Stimulated activated CD4-positive, alpha-beta T cell treated with anti-CD3 and anti-CD28 coated beads, TNF-alpha, amount 100 ng/mL, for 48 hours (primary cell): ENCODE measurements around the gene S1PR2.
"Not testable (repeated sequence)": the region's sequence is repeated elsewhere in the genome, so short reads cannot be mapped to it uniquely, and the experiment has no call there.

Source experiments
- DNase-seq, 3 donors: peaks; one replicate each; pipeline ENCODE4 v3.0.0-alpha.2; 2020; ENCODE audit warnings: low read depth in 3 of 3

S1PR2 gene

GRCh38 chr19:10254244-10254643, 23.1 kb upstream of the S1PR2 start:
- no peak for DNase-seq

DNA sequence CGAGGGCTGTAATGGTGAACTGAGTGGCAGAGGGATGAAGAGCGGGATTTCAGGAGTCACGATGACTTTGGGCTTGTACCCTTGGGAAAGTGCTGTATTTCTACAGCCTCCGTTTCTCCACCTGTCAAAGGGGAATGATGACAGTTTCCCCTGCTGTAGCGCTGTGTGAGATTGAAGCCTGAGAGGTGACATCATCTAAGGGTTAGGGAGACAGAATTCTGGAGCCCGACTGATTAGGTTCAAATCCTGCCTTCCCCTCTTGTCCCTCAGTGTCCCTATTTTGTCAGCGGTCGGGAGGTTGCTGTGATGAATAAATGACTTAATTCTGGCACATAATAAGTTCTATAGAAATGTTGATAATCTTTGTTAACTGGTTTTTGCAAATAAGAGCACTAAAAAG, 21.6 kb upstream of the S1PR2 start:
- no peak for DNase-seq

DNA sequence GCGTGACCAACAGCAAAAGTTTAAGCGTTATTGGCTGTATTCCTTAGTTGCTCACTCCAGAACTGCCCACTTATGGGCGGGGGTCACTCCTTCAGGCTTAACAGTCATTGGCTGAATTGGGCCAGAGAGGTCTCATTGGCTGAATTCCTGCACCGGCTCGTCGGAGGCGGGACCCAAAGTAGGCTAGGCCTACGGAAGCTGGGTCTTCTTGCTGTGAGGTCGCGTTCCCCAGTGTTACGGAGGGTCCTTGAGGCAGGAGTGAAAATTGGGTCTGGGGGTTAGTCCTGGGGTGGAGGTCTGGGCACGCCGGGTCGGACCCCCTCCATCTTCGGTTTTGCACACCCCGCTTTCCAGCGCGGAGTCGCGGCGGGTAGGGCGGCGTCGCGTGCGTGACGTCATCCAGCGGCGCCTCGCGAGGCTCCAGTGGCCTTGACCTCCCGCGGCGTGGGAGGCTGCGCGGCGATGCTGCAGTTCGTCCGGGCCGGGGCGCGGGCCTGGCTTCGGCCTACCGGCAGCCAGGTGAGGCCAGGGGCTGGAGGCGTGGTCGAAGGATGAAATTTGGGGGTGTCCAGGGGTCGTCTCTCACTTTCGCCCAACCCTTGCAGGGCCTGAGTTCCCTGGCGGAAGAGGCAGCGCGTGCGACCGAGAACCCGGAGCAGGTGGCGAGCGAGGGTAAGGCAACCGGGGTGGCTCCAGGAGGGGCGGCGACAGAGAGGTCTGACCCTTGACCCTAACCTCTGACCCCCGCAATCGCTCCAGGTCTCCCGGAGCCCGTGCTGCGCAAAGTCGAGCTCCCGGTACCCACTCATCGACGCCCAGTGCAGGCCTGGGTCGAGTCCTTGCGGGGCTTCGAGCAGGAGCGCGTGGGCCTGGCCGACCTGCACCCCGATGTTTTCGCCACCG, 20.9 kb upstream of the S1PR2 start, which contains the start of gene MRPL4:
TSS of gene MRPL4 (plus strand) at position 423 of the 903 bp plus-strand sequence. CDS start at position 463, 40 bp downstream.
- peak; percentile 87 to 94 (median 94) for DNase-seq

DNA sequence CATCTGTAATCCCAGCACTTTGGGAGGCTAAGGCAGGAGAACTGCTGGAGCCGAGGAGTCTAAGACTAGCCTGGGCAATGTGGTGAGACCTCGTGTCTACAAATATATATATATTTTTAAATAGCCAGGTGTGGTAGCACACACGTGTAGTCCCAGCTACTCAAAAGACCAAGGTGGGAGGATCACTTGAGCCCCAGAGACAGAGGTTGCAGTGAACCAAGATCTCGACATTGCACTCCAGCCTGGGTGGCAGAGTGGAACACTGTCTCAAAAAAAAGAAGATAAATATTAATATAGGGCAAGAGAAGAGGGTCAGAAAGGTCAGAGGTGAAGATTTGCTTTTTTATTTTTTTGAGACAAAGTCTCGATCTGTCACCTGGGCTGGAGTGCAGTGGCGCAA, 15.4 kb upstream of the S1PR2 start:
- no peak for DNase-seq

DNA sequence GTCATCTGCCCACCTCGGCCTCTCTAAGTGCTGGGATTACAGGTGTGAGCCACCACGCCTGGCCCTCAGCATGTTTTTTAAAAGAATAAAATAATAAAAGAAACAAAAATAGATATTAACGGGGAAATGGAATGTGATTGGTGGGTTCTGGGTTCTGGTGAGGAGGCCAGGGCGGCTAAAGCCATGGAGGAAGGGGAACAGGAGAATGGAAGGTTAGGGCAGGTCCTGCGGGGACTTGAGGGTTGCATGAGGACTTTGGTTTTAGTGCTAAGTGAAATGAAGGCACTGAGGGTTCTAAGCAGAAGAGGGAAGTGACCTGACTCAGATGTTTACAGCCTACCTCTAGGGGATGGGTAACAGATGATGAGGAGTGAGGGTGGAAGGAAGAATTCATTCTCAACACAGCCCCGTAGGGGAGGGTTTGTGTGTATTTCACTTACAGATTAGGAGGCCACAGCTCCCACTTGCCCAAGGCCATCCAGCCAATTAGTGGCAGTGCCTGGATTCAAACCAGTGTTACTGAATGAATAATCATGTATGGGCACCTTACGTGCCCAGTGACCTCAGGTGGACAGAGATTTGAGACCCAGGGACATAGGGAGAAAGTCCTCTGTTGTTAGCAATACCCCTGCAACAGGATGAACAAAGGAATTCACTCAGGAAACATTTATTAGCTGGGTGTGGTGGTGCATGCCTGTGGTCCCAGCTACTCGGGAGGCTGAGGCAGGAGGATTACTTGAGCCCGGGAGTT, 14.2 kb upstream of the S1PR2 start:
- no peak for DNase-seq

DNA sequence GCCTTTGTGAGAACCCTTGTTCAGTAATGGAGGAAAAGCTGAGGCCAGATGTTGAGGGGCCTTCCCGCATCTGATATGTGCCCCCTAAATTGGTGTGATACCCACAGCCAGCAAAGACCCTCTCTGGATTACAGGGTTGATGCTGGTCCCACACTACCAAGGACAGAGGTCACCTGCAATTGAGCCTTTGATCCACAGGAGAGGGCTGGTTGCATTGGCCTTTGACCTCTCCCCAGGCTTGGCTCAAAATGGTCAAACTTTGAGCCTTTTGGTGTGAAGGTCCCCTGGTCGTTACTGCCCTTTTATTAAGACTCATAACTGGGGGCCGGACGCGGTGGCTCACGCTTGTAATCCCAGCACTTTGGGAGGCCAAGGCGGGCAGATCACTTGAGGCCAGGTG, 12.5 kb upstream of the S1PR2 start:
- DNase-seq = no peak

DNA sequence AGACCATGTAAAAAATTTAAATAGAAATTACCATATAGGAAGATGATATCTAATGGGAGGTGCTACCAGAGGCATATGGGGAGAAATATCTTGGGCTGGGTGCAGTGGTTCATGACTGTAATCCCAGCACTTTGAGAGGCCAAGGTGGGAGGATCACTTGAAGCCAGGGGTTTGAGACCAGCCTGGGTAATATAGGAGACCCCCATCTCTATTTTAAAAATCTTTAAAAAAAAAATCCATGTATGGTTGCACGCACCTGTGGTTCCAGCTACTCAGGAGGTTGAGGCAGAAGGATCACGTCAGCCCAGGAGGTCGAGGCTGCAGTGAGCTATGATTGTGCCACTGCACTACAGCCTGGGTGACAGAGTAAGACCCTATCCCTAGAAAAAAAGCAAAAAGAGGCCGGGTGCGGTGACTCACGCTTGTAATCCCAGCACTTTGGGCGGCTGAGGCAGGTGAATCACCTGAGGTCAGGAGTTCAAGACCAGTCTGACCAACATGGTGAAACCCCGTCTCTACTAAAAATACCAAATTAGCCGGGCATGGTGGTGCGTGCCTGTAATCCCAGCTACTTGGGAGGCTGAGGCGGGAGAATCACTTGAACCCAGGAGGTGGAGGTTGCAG, 10.8 kb upstream of the S1PR2 start:
- not testable (repeated sequence) for DNase-seq

DNA sequence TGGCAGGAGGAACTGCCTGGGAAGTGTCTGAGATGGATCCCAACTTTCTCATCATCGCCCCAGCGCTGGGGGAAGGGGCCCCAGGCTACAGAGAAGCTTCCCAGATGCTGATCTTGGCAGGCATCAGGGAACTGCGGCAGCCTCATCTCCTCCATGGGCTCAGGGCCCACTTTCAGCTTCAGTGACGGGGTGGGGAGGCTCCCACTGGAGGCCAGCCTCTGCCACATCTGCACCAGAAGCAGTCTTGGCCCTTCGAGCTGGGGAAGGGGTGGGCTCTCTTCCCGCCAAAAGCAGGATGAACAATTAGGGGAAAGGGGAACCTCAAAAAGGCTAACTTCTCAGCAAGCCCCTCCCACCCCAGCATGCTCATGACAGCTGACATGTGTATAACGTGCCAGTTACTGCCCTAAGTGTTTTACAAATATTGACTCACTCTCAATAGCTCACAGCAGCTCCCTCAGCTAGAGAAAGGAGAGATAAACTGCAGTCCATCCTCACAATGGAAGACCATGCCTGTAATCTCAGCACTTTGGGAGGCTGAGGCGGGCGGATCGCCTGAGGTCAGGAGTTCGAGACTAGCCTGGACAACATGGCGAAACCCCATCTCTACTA, 7.1 kb upstream of the S1PR2 start:
- DNase-seq = no peak

DNA sequence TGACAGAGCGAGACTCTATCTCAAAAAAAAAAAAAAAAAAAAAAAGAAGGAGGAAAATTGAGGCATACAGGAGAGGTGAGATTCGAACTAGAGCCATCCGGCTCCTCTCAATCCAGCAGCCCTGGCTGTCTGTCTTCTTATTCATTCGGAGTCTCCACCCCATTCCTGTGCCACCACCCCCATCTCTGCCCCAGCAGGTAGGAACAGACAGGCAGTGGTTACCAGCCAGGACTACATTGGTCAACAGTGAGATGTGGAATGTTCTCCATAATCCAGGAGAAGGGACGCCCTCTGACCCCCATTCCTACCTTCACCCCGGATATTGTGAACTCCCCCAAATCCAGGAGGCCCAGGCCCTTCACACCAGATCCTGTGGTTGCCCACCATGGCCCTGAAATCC, 6.6 kb upstream of the S1PR2 start:
- DNase-seq = no peak

GRCh38 chr19:10235409-10235808, 4.3 kb upstream of the S1PR2 start:
- DNase-seq = not testable (repeated sequence)

GRCh38 chr19:10235003-10235402, 3.9 kb upstream of the S1PR2 start:
- no peak for DNase-seq

DNA sequence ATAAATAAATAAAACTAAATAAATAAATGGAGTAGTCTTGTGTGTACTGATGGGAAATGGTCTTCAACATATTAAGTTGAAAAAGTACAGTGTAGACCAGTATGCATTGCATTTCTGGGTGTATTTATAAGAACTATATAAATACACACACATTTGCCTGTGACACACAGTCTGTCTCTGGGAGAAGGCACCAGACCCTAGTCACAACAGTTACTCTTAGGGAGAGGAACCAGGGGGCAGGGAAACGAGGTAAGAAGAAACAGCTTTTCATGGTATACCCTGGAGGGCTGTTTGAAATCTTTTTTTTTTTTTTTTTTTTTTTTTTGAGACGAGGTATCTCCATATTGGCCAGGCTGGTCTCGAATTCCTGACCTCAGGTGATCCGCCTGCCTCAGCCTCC, 2.8 kb upstream of the S1PR2 start:
- DNase-seq = no peak

DNA sequence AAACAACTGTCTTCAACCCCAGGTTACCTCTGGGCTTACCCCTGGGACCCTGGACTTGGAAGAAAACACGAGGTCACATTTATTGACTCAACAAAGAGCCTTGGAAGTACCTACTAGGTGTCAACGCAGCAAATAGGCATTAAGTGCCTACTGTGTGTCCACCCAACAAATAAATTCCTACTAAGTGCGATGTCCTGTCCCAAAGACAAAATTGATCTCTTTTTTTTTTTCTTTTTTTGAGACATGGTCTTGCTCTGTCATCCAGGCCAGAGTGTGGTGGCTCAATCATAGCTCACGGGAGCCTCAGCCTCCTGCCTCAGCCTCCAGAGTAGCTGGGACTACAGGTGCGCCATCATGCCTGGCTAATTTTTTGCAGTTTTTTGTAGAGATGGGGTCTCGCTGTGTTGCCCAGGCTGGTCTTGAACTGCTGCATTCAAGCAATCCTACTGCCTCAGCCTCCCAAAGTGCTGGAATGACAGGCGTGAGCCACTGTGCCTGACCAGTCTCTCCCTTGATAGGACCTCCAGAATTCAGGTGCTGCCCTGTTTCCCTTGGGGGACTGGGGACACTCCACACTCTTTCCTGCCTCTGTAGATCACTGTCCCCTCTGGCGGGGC, 589 bp upstream of the S1PR2 start:
- DNase-seq = no peak

GRCh38 chr19:10230173-10230860, 814 bp downstream of the S1PR2 start:
- DNase-seq = peak in 1 of 3 donors; percentile 38

DNA sequence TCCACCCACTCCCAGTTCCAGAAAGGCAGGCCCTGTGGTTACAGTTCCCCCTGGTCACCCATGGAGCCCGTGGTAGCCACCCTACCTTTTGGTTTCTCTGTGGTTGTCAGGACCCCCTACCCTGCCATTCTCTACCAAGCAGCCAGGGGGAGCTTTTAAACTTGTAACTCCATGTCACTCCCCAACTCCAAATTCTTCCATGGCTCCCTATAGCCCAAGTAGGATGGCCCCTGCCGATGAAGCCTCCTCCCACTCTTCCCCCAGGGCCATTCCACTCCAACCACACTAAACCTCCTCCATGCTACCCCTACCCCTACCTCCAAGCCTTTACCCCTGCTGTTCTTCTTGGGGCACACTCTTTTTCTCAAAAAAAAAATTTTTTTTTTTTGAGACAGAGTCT, 2.2 kb downstream of the S1PR2 start:
- no peak for DNase-seq

GRCh38 chr19:10228393-10228792, 2.7 kb downstream of the S1PR2 start:
- DNase-seq = no peak

DNA sequence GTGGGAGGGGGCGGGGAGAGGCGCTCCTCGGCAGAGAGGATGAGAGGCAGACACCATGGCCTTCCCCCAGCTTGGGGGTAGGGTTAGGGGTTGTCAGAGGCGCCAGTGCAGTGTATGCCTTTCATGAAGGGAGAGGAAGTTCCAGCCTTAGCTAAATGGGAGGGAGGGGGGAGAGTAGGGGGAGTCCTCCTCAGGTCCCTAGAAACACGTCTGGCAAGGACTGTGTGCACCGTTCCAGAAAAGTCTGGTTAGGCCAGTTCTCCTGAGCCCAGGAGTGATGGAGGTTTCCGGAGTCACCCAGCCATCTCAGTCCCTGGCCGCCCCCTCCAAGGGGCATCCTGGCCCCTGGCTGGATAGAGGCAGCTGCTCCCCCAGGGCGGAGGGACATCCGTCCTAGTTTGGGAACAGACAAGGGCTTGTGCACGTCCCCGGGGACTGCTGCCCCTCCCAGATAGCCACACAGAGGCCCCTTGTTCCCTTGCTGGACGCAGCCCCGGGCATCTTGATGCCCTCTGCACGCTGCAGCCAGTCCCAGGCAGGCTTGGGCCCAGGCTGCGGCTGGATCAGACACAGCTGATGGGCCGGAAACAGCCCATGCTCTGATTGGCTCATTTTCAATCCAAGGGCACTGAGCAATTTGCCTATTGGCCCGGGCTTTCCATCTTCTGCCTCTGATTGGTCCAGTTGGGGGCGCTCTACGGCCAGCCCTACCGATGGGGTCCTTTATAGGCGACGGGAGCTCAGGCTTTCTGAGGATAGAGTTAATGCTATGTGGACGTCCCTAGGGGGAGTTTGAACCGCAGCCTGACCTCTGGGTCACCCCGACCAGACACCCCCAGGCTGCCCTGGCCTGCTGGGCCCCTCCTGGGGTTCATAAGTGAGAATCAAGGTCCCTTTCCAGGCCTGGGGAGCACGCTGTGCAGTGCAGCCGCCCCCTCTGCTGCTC, 3.8 kb downstream of the S1PR2 start:
- no peak for DNase-seq

- no peak for DNase-seq
Observed at GRCh38 chr19:10226376-10227025, 4.6 kb downstream of the S1PR2 start.

- DNase-seq = no peak
Observed at GRCh38 chr19:10226021-10226375, 5.1 kb downstream of the S1PR2 start.
